ENCODE measurements around the gene LYG2.

DNA sequence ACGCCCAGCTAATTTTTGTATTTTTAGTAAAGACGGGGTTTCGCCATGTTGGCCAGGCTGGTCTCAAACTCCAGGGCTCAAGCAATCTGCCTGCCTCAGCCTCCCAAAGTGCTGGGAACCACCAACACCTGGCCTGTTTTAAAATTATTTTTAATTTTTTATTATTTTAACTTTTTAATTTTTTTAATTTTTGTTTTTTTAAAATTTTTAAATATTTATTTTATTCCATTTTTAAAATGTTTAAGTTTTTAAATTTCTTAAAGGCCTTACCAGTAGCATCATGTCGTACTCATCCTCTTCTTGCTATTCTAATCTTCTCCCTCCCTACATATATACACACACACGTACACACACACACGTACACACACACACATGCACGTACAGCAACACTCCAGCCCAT, 44.1 kb upstream of the LYG2 start:
- TF ChIP-seq POLR2A (IDR thresholded peaks at IDR 0.05) (no peak), EP300 (IDR thresholded peaks at IDR 0.05) (no peak)

Data from sigmoid colon (tissue), 4 donors.